Body of pancreas (tissue), 4 donors: ENCODE measurements around the gene ASPDH.

Source experiments
- CTCF ChIP-seq, 7 experiments: fragments of 450-650 bp in 4 of 7; fragments of 200-600 bp in 3 of 7; sonication (generic) in 3 of 7; IDR thresholded peaks; one replicate each; pipeline ENCODE4 v1.5.1; 2016 to 2019; ENCODE audit warnings: antibody characterized with exemption in 7 of 7
- POLR2A ChIP-seq, 3 donors: fragments of 450-650 bp; IDR thresholded peaks; one replicate each; pipeline ENCODE4 v1.6.1; 2016; ENCODE audit warnings: antibody characterized with exemption in 3 of 3, mild to moderate bottlenecking in 2 of 3

- TF ChIP-seq CTCF (IDR thresholded peaks at IDR 0.05) (no peak), POLR2A (IDR thresholded peaks at IDR 0.05) (no peak)
Observed at GRCh38 chr19:50508843-50509190, 4.9 kb downstream of the ASPDH start.
